GM12878 (cell line): ENCODE measurements around the gene CAMK1. TPM values are rescaled to one million over a fixed set of nuclear protein-coding genes. Genes with fewer than 3 reads are reported as not detected.

ENCODE experiments used
- BCL3 ChIP-seq: IDR thresholded peaks from 2 replicates; pipeline ENCODE4 v1.6.1; 2011; ENCODE audit warnings: borderline replicate concordance, low read depth, mild to moderate bottlenecking, moderate library complexity, low read length; ENCODE audit not compliant: insufficient read depth, poor library complexity, severe bottlenecking
- EGR1 ChIP-seq, 2 experiments: IDR thresholded peaks; 1 replicate in 1 of 2; 2 replicates in 1 of 2; pipeline ENCODE4 v1.6.1; 2011 to 2012; ENCODE audit warnings: low read depth in 2 of 2, low read length in 2 of 2, borderline replicate concordance in 1 of 2, mild to moderate bottlenecking in 1 of 2, moderate library complexity in 1 of 2
- EZH2 ChIP-seq: IDR thresholded peaks from 2 replicates; pipeline ENCODE4 v1.6.1; 2012; ENCODE audit warnings: low read depth, mild to moderate bottlenecking, control low read depth, inconsistent platforms, low read length, borderline replicate concordance; ENCODE audit not compliant: control insufficient read depth
- MXI1 ChIP-seq: fragments of 150-350 bp; IDR thresholded peaks from 2 replicates; pipeline ENCODE4 v1.6.1; 2011; ENCODE audit warnings: low read depth, mild to moderate bottlenecking, inconsistent platforms, low read length, improper control_type of control experiment
- NFXL1 ChIP-seq: fragments of 450-650 bp; IDR thresholded peaks from 2 replicates; pipeline ENCODE4 v1.6.1; 2017; ENCODE audit warnings: antibody characterized with exemption, mild to moderate bottlenecking, borderline replicate concordance
- NFYA ChIP-seq: IDR thresholded peaks from 2 replicates; pipeline ENCODE4 v1.6.1; 2011; ENCODE audit warnings: low read depth, mild to moderate bottlenecking, low read length, improper control_type of control experiment, borderline replicate concordance
- PRDM15 ChIP-seq: fragments of 450-650 bp; formaldehyde crosslinking; IDR thresholded peaks from 2 replicates; pipeline ENCODE4 v1.4.0; 2020; ENCODE audit warnings: mild to moderate bottlenecking, moderate library complexity
- SREBF2 ChIP-seq: IDR thresholded peaks from 2 replicates; pipeline ENCODE4 v1.6.1; 2012; ENCODE audit warnings: mild to moderate bottlenecking, low read length
- ZNF24 ChIP-seq: fragments of 450-650 bp; IDR thresholded peaks from 2 replicates; pipeline ENCODE4 v1.6.1; 2017; ENCODE audit warnings: antibody characterized with exemption, mild to moderate bottlenecking
- ZNF592 ChIP-seq: fragments of 450-650 bp; IDR thresholded peaks from 2 replicates; pipeline ENCODE4 v1.6.1; 2017; ENCODE audit warnings: mild to moderate bottlenecking, moderate library complexity
- polyA plus RNA-seq, 11 experiments: library from polyadenylated mRNA; depleted of rRNA in 4 of 11; unstranded in 6 of 11; stranded (reverse) in 5 of 11; fragments of >200 nt; fragmentation: Nextera tagmentation in 4 of 11; fragmentation: Illumina TruSeq in 1 of 11; extraction: Ambion mirVana in 4 of 11; extraction: Trizol in 1 of 11; gene quantifications; 1 replicate in 1 of 11; 2 replicates in 10 of 11; pipeline versions ENCODE4 v1.2.1 to v1.2.3, GENCODE V29; 2011 to 2016; ENCODE audit warnings: inconsistent platforms in 2 of 11, missing spikeins in 2 of 11, low read depth in 1 of 11
- total RNA-seq, 4 experiments: library from RNA; depleted of rRNA in 3 of 4; stranded (reverse); fragments of >200 nt in 3 of 4; fragmentation: Illumina TruSeq in 1 of 4; extraction: Trizol in 1 of 4; gene quantifications; 2 replicates each; pipeline versions ENCODE4 v1.2.1 to v1.2.3, GENCODE V29; 2013 to 2021

CAMK1 gene
- total and polyA plus RNA-seq, 10 of the 15 experiments (the other 5 are each of a cell fraction or from before 2014, with no cell fraction given), result 0.24 to 2.1 (median 0.51) TPM; not detected in 2

- no peak for TF ChIP-seq ZNF24
- no peak for TF ChIP-seq NFYA
- no peak for TF ChIP-seq MXI1
- TF ChIP-seq EZH2, result no peak
- no peak for TF ChIP-seq BCL3
- TF ChIP-seq EGR1 (IDR thresholded peaks at IDR 0.05; ENCODE audit: borderline replicate concordance in 1 of 2, low read depth in 2 of 2, low read length in 2 of 2), result no peak
- no peak for TF ChIP-seq PRDM15
- TF ChIP-seq SREBF2, result no peak
- TF ChIP-seq NFXL1, result no peak
- TF ChIP-seq ZNF592, result no peak
Observed at GRCh38 chr3:9818666-9819335, 49.1 kb upstream of the CAMK1 start (continued).
